ENCODE measurements around the gene CHD1.

The CHD1 gene

DNA sequence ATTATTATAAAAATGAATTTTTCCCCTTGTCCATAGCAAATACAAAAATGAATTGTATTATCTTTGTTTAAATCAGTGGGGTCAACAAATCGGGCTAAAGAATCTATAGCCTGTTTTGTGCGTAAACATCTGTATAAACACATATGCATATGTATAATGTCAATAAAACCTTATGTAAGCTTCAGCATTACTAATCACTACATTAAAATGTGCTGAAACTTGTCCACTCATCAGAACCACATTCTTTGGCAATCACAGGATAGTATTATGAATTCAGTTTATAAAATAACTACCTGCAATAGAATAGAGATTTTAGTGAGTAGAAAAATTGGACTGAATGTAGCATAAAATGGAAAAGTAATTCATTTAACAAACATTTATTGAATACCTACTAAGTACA, 124.7 kb downstream of the CHD1 start:
- no peak for DNase-seq

Measured in activated CD4-positive, alpha-beta T cell treated with anti-CD3 and anti-CD28 coated beads for 4 hours (primary cell).